NCI-H748 (cell line): ENCODE measurements around the gene EHBP1.
A peak's percentile ranks its signal among the peaks of the same experiment; 100 is the strongest.
"Not testable (repeated sequence)": the region's sequence is repeated elsewhere in the genome, so short reads cannot be mapped to it uniquely, and the experiment has no call there.

Experiments used
- DNase-seq: peaks from one replicate; lab custom pipeline; 2025; ENCODE audit not compliant: unreplicated experiment; lab: John Stamatoyannopoulos, UW

EHBP1 gene

DNA sequence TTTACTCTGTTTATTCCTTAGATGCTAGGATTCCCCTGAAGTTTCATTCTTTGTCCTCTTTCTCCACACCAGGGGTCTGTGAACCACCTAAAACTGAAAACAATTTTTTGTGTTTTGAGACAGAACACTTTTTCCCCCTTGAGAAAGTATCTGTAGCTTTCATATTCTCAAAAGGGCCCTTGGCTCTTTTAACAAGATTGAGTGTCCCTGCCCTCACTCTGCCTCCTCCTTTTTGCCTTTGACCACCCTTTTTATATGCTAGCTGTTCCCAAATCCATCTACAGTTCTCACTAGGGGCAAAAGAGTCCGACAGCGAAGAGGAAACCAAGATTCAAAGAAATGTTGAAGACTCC is 883 bp upstream of the EHBP1 start:
- no peak for DNase-seq

DNA sequence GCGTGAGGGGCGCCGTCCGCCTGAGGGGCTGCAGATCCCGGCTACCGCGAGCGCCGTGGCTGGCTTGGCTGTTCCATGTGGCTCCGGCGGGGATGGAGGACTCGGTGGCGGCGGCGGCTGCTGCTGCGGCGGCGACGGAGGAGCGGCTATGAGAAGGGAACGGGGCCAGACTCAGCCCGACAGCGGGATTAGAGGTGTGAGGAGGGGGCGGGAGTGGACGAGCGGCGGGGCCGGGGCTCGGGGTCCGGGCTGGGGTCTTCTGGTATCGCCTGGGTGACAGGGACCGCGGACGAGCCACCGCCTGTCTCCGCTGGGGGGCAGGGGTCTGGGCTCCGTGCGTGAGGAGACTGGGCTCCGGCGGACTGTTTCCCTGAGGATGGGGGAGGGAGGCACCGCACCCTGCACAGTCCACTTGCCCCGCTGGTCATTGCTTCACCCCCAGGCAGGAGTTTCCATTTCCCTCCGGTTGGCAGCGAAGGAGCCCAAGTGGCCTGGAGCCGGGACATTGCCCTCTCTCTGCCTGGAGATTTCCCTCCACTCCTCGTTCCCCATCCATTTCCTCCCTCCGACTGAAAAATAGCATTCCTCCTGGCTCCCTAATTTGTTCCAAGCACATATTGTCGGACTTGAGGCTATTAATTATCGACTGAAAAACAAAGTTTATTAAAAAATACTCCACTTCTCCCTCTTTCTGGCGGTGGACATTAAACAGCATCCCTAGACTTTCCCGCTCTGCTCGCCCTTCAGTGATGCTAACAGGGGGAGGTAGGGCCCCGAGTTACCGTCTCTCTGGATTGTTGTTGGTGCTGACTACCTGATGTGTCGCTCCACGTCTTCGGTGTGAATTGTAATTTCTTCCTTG is 577 bp downstream of the EHBP1 start:
- peak; percentile 63 for DNase-seq

DNA sequence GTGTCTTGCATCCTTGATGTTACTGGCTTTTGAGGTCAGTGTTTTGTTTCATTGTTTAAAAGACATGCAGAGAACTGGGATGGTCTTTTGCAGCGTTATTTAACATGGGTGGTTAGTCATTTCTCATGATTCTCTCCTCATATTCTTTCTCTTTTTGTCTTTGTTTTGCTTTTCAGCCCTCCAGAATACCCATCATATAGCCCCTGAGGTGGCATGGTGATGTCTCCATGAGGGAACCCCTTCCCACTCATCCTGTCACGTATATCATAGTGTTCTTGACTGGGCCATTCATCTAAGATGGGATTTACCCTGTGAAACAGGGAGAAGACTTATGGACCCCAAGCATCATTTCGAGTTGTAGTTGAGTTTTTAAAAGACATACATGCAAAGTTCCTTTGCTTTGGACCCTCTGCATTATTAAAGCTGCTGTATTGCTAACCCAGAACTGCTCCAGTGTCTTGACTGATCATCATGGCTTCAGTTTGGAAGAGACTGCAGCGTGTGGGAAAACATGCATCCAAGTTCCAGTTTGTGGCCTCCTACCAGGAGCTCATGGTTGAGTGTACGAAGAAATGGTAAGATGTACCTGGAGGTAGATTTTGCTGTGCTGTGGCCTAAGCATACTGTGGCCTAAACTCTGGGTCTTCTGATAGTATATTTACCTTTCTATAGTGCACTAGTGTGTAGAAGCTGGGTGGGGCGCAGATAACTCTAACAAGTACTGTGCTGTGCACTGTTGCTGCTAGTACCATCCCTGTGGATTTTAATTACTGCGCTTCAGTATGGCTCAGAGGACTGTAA is 1.4 kb downstream of the EHBP1 start:
- peak; percentile 65 for DNase-seq

DNA sequence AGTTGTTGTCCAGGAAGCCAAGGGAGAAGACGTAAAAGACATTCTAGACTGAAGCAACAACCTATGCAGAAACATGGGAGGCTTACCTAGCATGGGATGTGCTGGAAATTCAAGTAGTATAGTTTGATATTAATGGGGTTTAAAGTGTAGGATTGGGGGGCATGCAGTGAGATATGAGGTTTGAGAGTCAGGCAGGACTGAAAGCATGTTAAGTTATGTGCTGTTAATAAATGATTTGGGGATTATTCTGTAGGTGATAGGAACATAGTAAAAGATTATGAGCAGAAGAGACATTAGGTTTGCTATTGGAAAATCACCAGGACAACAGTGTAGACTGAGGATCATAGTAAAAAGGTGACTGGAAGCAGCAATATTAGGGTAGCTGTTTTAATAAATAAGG is 3.2 kb downstream of the EHBP1 start:
- no peak for DNase-seq

DNA sequence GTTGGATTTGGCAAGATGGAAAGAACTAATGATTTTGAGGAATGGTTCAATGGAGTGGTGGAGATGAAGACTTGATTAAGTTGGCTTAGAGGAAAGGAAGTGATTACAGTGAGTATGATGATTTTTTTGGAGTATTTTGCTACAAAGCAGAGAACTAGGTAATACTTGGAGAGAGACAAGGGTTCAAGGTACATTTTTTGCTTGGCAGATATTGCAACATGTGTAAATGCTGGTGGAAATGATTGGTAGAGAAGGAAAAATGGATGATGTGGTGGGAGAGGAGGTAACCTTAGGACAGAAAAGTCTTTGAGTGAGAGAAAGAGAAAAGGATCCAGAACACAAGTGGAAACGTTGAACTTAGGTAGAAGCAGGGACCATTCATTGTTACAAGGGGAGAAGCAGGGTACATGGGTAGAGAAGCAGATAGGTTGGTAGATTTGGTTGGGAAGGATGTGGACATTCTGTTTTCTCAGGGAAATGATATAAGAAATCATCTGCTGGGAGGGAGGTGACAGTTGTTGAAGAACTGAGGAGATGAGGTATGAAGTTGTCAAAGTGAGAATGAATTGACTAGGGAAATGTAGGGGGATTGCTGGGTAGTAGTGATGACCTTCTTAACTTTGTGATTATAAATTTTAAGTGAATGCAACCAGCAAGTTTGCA is 6.5 kb downstream of the EHBP1 start:
- DNase-seq: no peak

DNA sequence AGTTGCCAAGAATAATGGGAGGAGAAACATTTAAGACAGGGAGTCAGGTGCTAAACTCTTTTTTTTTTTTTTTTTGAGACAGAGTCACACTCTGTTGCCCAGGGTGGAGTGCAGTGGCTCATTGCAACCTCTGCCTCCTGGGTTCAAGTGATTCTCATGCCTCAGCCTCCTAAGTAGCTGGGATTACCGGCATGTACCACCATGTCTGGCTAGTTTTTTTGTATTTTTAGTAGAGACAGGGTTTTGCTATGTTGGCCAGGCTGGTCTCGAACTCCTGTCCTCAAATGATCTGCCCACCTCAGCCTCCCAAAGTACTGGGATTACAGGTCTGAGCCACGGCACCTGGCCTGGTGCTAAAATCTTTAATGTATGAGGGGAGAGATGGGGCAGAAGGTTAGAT is 7.7 kb downstream of the EHBP1 start:
- not testable (repeated sequence) for DNase-seq

DNA sequence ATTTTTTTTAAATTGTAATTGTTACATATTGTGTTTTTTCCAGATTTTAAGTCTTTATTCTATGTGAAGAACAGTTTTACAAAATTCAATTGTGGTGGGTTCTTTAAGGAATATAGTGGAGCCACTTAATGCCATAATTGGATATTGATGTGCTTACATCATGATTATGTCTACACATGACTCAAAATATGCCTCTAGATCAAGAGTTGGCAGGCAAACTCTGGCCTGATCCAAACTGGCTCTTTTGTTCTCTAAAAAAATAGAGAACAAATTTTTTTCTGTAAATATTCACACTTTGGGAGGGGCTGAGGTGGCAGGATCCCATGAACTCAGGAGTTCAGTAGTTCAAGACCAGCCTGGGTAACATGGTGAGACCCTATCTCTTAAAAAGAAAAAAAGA is 8.3 kb downstream of the EHBP1 start:
- DNase-seq: no peak

DNA sequence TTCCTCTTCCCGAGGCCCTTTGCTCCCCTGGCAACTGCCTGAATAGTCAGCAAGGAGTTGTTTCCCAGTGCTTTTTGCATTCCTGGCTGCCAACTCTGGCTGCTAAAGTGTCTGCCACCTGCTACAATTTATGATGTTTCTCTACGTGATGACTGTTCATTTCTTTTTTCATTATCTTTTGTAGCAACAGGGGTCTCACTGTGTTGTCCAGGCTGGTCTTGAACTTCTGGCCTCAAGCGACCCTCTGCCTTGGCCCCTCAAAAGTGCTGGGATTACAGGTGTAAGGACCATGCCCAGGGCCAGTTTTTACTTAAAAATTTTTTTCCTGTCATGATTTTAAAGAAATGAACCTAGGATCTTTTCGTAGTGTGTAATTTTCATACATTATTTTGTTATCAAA is 11.3 kb downstream of the EHBP1 start:
- no peak for DNase-seq

DNA sequence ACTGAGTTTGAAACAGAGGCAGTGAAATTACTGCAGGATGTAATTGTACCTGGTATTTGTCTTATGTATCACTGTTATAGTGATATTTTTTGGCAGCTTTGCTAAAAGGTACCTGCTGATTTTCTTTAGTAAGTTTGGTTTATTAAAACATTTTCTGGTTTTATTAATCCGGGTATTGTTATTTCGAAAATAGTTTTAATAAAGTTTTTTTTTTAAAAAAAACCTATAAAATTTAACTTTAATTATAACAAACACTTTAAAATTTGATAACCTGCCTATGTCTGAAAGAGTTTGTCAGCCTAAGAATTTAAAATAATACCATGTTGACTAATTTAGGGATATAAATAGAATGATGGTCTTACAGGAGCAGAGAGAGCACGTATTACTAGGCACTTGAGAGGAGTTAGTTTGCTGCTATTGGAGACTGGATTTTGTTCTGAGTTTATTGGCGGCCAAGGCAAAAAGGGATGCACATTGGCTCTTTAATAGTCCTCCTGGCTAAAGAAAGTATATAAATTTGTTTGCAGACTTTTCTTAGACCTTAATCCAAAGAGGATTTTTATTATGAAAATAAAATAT is 12.1 kb downstream of the EHBP1 start:
- no peak for DNase-seq

DNA sequence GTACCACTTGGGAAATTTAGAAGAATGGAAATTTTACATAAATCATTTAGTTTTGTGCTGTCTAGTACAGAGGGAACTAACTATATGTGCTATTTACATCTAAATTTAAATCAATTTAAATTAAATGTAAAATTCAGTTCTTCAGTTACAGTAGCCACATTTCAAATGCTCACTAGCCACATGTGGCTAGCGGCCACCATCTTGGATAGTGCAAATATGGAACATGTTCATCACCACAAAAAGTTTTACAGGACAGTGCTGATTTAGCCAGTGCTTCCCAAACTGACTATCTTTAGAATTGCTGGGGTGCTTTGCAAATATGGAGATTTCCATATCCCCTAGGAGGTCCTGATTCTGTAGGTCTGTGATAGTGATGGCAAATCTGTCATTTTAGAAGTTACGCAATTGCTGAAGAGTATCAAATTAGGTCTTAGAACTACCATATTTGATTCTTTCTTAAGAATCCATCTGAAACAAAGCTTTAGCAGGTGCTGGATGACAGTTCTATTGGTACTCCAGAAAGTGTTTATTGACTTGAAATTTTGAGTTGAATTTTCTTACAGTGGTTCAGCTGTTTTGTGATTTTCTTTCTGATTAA is 12.8 kb downstream of the EHBP1 start:
- DNase-seq: no peak

DNA sequence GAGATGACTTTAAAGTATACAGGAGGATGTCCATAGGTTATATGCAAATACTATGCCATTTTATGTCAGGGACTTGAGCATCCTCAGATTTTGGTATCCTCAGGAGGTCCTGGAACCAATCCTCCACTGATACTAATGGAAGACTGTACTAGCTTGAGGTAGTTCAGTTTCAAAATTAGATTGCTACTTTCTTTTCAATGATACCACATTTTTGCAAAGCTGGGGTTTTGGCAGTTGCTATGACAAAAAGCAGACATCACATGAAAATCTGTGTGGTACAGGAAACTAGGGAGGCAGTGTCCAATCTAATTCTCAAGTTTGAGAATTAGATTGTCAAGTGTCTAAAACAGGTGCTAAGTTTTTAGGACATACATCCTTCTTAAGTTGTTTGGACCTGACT is 14.2 kb downstream of the EHBP1 start:
- DNase-seq: no peak

DNA sequence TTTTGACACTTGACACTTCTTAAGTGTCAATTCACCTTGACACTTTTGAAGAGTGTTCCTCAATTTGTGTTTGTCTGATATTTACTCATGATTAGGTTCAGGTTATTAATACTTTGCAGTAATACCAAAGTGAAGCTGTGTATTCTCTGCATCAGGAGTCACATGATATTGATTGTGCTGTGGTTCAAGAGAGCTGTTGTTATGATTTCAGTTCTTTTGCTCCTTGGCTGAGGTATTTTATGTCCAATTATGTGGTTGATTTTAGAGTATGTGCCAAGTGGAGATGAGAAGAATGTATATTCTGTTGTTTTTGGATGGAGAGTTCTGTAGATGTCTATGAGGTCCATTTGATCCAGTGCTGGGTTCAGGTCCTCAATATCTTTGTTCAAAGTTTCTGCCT is 17.2 kb downstream of the EHBP1 start:
- DNase-seq: no peak

DNA sequence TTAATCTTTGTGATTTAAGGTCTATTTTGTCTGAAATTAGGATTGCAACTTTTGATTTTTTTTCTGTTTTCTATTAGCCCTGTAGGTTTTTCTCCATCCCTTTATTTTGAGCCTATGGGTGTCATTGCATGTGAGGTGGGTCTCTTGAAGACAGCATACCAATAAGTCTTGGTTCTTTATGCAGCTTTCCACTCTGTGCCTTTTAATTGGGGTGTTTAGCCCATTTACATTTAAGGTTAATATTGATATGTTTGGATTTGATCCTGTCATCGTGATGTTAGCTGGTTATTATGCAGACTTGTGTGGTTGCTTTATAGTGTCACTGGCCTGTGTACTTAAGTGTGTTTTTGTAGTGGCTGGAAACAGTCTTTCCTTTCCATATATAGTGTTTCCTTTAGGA is 17.7 kb downstream of the EHBP1 start:
- DNase-seq: no peak

DNA sequence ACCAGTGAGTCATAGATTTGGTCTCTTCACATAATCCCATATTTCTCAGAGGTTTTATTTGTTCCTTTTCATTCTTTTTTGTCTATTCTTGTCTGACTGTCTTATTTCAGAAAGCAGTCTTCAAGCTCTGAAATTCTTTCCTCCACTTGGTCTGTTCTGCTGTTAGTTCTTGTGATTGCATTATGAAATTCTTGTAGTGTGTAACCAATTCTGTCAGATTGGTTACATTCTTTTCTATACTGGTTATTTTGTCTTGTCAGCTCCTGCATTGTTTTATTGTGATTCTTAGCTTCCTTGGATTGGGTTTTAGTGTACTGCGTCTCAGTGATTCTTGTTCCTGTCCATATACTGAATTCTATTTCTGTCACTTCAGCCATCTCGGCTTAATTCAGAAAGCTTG is 18.6 kb downstream of the EHBP1 start:
- DNase-seq: no peak

DNA sequence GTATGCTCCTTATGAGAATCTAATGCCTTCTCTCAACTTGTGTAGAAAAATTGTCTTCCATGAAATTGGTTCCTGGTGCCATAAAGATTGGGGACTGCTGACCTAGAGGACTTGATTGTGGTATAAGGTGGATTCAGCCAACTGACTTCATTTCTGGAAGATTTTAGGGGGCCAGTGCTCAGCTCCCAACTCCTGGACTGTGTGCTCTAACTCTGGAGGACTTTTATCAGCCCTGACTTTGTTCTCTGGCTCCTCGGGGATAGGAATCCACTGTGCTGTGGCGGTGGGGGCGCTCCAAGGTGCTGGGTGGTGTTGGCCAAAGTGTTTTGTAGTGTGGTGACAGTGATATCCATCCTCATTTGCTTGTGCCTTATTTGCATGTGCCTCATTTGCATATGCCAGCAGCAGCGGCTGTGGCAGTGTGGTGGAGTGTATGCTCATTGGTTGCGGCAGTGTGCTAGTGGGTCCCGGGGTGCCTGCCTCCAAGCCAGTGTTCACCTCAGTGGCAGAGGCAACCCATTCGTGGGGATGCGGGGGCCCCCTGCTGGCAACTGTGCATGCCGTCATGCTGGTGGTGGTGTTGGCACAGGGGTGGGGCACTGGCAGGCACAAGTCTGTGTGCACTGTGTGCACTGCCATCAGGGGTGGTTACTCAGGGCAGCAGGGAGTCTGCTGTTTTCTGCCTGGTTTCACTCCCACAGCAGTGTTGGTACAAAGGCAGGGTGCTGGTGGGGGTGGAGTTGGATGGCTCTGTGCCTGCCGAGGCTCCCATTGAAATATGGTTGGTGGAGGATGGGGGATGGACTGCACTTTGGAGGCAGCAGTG is 19.6 kb downstream of the EHBP1 start:
- no peak for DNase-seq

DNA sequence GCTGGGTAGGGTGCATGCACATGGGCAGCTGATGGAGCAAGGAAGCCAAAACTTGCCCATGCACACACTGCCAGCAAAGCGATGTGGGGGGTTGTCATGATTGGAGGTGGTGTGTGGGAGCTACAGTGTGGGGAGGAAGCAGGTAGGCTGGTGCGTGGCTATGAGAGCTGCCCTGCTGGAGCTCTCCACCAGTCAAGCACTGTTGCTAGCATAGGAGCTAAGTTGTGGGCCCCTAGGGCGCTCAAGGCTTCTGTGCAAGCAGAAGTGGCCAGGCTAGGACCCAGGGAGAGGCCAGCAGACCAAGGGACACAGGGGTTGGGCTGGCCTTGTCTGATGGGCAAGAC is 20.2 kb downstream of the EHBP1 start:
- no peak for DNase-seq

DNA sequence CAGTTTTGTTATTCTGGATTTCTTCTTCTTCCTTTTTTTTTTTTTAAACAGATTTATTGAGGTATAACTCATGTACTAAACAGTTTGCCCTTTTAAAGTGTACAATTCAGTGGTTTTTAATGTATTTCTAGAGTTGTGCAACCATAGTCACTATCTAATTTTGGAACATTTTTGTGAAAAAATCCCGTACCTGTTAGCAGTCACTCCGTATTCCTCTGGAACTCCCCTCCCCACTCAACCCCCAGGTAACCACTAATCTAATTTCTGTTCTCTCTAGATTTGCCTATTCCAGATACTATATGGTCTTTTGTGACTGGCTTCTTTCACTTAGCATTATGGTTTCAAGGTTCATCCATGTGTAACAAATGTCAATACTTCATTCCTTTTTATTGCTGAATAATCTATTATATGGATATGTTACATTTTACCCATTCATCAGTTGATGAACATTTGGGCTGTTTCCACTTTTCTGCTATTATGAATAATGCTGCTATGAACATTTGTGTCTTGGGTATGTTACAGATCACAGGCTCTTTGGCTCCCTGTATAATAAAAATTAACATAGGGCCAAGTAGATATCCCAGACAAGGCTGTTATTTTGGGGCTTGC is 21.9 kb downstream of the EHBP1 start:
- no peak for DNase-seq

DNA sequence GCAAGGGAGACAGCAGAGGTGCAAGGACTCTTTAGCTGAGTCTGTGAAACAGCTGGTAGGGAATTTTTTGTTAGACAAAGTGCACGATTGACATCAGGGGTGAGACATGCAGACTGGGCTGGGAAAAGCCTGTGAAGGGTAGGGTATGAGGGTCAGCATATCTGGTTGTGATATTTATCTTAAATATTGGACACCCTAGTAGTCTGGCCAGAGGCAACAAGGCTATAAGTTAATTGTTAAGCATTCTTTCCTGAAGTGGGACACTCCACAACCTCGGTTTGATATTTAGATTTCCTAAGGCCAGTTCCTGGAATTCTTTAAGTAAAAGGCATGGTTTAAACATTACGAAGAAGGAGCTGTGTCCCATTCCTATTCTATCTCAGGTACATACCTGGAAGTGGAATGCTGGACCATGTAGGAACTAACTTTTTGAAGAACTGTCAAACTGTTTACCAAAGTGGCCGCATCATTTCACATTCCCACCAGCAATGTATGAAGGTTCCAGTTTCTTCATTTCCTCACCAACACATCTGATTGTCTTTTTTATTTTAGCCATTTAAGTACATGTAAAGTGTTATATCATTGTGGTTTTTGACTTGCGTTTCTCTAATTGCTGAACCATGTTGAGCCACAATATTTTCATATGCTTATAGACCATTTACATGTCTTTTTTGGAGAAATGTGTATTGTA is 22.5 kb downstream of the EHBP1 start:
- DNase-seq: no peak

DNA sequence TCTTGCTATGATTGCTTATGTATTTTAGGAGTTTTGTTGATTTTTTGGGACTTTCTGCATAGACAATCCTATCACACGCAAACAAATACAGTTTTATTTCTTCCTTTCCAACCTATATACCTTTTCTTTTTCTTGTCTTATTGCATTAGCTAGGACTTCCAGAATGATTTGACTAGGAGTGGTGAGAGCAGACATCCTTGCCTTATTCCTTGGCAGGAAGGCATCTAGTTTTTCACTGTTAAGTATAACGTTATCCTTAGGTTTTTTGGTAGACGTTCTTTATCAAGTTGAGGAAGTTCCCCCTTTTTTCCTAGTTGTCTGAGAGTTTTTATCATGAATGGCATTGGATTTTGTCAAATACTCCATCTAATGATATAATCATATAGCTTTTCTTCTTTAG is 25.8 kb downstream of the EHBP1 start:
- DNase-seq: no peak
